Measurements from ENCODE around the gene PUM1. TPM values are rescaled to one million over a fixed set of nuclear protein-coding genes. Genes with fewer than 3 reads are reported as not detected.

Gene PUM1
- total RNA-seq, 1 donor from 2014 or later, result 121 TPM

DNA sequence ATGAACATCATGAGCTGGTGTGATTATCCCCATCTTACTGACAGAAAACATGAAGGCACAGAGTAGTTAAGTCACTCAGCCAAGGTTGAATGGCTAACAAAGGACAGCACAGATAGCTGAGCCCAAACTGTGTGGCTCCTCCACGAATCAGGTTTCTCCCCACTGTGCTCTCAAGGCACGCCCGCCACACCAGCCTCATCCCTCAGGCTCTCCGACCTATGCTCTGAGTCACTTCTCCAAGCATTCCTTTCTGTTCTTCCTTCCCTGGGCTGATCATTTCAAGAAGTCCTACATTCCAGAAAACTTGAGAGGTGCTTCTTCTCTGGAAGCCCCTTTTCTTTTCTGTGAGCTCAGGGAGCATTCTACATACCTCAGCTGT is 131.7 kb downstream of the PUM1 start:
- intact Hi-C loops (cut with DNase I), result no loop called here
- ATAC-seq (no peak), DNase-seq (no peak)
- H3K9me3 ChIP-seq, result no peaks in the 10 kb centered on the region
- H3K27me3 ChIP-seq (ENCODE audit: low read depth), result no peaks in the 10 kb centered on the region
- H3K4me3 ChIP-seq, result no peak overlapping the region
- TF ChIP-seq, protein P1, sequence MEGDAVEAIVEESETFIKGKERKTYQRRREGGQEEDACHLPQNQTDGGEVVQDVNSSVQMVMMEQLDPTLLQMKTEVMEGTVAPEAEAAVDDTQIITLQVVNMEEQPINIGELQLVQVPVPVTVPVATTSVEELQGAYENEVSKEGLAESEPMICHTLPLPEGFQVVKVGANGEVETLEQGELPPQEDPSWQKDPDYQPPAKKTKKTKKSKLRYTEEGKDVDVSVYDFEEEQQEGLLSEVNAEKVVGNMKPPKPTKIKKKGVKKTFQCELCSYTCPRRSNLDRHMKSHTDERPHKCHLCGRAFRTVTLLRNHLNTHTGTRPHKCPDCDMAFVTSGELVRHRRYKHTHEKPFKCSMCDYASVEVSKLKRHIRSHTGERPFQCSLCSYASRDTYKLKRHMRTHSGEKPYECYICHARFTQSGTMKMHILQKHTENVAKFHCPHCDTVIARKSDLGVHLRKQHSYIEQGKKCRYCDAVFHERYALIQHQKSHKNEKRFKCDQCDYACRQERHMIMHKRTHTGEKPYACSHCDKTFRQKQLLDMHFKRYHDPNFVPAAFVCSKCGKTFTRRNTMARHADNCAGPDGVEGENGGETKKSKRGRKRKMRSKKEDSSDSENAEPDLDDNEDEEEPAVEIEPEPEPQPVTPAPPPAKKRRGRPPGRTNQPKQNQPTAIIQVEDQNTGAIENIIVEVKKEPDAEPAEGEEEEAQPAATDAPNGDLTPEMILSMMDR (IDR thresholded peaks at IDR 0.05), result no peak
- H3K36me3 ChIP-seq, result peaks cover 76% of the 10 kb centered on the region
- no peak overlapping the region for H3K27ac ChIP-seq
- no peaks in the 10 kb centered on the region for H3K4me1 ChIP-seq

- Histone ChIP-seq H3K27ac (no peak overlapping the region), H3K4me1 (no peaks in the 10 kb centered on the region), H3K27me3 (ENCODE audit: low read depth) (no peaks in the 10 kb centered on the region), H3K9me3 (no peaks in the 10 kb centered on the region), H3K4me3 (no peak overlapping the region), H3K36me3 (peaks cover 47% of the 10 kb centered on the region)
- TF ChIP-seq, protein P1 (IDR thresholded peaks at IDR 0.05), result no peak
- intact Hi-C loops (cut with DNase I), result no loop called here
- DNase-seq (no peak), ATAC-seq (no peak)
These were observed 134.8 kb downstream of the PUM1 start for GRCh38 chr1:30930631-30931173.

- no peak overlapping the region for H3K4me3 ChIP-seq
- ATAC-seq (peak; percentile 17 to 37), DNase-seq (no peak)
- H3K36me3 ChIP-seq, result peaks cover 43% of the 10 kb centered on the region
- intact Hi-C loops (cut with DNase I), result no loop called here
- no peaks in the 10 kb centered on the region for H3K4me1 ChIP-seq
- no peaks in the 10 kb centered on the region for H3K27me3 ChIP-seq (ENCODE audit: low read depth)
- TF ChIP-seq, protein P1 (IDR thresholded peaks at IDR 0.05), result no peak
- no peak overlapping the region for H3K27ac ChIP-seq
- no peaks in the 10 kb centered on the region for H3K9me3 ChIP-seq
These were observed 135.5 kb downstream of the PUM1 start for GRCh38 chr1:30929944-30930525.

- Histone ChIP-seq H3K36me3 (peaks cover 35% of the 10 kb centered on the region), H3K27me3 (ENCODE audit: low read depth) (no peaks in the 10 kb centered on the region), H3K4me1 (no peaks in the 10 kb centered on the region), H3K27ac (no peak overlapping the region), H3K4me3 (no peak overlapping the region), H3K9me3 (no peaks in the 10 kb centered on the region)
- intact Hi-C loops (cut with DNase I), result no loop called here
- TF ChIP-seq, protein P1 (IDR thresholded peaks at IDR 0.05), result peak; percentile 66
- DNase-seq (no peak), ATAC-seq (peak; percentile 84 to 88)
These were observed 136.2 kb downstream of the PUM1 start for GRCh38 chr1:30929135-30929889.

DNA sequence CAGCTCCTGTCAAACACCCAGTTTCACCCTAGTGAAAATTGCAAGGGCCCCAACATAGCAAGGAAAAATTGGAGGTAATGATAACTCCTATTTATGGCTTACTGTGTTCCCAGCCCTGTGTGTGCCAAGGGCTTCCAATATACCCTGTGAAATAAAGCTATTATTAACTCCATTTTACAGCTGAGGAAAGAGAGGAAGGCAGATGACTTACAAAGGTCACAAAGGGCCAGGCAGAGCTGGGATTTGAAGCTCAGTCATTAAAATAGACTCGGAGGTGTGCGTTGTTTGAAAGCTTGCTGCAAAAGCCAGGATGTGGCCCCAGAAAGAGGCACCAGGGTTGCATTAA is 136.8 kb downstream of the PUM1 start:
- H3K27ac ChIP-seq, result no peak overlapping the region
- no peak overlapping the region for H3K4me3 ChIP-seq
- no peaks in the 10 kb centered on the region for H3K9me3 ChIP-seq
- ATAC-seq (no peak), DNase-seq (no peak)
- peaks cover 30% of the 10 kb centered on the region for H3K36me3 ChIP-seq
- TF ChIP-seq, protein P1 (IDR thresholded peaks at IDR 0.05), result no peak
- H3K27me3 ChIP-seq (ENCODE audit: low read depth), result no peaks in the 10 kb centered on the region
- H3K4me1 ChIP-seq, result no peaks in the 10 kb centered on the region
- intact Hi-C loops (cut with DNase I), result no loop called here
